CD4-positive, alpha-beta T cell treated with Interferon gamma for 1 hour (primary cell): ENCODE results near the gene PAQR9.

Experiments used
- DNase-seq: peaks from one replicate; pipeline ENCODE4 v3.0.0-alpha.2; 2020

PAQR9 gene

GRCh38 chr3:142981108-142981507 is 17.6 kb upstream of the PAQR9 start:
- DNase-seq: no peak

DNA sequence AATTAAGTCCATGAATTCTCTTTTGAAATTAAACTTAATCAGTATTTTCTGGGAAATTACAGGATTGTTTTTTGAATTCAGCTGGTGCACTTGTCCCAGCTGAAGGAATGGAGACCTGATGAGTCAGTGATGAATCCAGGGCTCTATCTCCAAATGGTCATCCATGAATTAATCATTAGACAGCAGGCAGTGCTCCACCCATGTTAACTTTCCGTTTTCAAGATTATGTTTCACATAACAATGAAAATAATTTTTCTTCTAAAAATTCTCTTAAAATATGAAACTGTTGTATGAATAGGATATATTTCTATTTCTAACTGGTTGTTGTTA is 13.9 kb upstream of the PAQR9 start:
- no peak for DNase-seq

GRCh38 chr3:142976621-142977398 is 13.3 kb upstream of the PAQR9 start:
- peak; percentile 9 for DNase-seq

DNA sequence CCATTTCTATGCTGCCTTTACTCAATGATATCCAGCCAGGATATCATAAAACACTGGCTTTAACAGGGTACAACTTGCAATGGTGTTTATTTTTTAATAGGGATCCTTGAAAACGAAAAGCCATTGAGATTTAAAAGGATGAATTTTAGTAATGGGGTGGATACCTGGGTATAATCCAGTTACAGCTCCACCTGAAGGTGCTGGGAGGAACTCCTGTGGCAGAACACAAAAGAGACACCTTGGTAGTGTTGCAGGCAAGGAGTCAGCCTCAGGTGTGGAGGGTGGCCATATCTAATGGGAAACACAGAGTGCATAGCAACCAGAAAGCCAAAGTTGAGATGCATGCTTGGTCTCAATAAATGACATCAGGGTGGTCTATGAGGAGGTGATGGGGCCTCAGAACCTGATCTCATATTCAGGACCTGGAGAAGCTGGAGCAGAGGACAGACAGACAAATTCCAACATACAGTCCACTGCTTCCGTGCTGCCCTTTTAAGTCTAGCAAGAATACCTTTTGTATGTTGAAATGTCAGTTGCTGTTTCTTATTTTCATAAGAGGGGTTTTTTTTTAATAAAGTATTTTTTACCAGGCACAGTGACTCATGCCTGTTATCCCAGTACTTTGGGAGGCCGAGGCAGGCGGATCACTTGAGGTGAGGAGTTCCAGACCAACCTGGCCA is 12.0 kb upstream of the PAQR9 start:
- no peak for DNase-seq

- DNase-seq: no peak
Measured at GRCh38 chr3:142973217-142974009, 9.9 kb upstream of the PAQR9 start.

GRCh38 chr3:142972092-142972753 is 8.7 kb upstream of the PAQR9 start:
- DNase-seq: no peak

DNA sequence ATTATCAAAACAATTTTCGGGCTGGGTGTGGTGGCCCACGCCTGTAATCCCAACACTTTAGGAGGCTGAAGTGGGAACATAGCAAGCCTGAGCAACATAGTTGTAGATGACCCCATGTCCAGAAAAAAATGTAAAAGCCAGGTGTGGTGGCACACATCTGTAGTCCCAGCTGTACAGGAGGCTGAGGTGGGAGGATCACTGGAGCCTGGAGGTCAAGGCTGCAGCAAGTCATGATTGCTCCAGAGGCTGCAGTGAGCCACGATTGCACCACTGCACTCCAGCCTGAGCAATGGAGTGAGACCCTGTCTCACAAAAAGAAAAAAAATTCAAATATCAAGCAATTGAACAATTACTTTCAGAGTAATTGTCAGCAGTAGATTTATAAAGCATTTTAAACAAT is 8.0 kb upstream of the PAQR9 start:
- no peak for DNase-seq

- DNase-seq: no peak
Measured at GRCh38 chr3:142968319-142969025, 5.0 kb upstream of the PAQR9 start.

- no peak for DNase-seq
Measured at GRCh38 chr3:142966808-142967207, 3.3 kb upstream of the PAQR9 start.

DNA sequence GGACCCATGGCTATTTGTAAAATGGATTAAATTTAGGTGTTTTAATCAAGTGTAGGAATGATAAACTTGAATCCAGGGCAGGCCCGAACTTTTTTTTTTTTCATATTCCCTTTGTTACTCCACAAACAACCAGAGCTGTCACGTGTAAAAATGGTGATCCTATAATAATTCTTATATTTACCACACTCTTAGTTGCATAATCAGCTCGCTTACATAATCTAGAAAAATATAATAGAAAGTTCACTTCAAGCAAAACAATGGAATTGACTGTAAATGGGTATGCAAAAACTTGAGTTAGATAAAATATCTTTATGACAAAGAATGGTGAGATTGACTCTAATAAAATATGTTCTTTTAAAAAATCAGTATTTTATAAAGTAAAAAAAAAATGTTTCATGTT is 2.1 kb upstream of the PAQR9 start:
- no peak for DNase-seq

- no peak for DNase-seq
Measured at GRCh38 chr3:142963234-142963515, 299 bp downstream of the PAQR9 start.

DNA sequence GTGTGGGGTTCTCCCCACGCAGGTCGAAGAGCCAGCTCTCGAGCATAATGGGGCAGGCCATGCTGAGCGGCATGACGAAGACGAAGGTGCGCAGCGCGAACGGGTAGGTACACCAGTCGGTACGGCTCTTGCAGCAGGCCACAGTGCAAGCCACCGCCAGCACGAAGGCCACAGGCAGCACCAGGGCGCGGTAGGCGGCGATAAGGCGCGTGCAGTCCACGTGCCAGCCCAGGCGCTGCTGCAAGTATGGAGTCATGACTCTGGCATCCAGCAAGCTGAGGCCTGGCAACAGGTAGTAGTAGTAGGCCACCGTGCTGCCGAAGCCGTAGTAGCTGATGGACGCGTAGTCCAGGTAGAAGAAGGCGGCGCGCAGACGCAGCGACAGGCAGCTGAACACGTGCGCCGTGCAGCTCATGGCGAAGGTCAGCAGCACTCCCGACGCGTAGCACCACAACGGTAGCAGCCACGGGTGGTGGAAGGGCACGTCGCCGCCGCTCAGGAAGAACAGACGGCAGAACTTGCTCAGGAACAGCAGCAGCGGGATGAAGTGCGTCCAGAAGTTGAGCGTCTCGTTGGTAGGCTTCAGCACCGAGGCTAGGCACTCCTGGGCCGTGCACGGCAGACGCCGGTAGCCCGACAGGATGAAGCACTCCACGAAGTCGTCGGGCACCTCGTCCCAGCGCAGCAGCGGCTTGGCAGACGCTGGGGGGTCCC is 797 bp downstream of the PAQR9 start:
- DNase-seq: no peak

DNA sequence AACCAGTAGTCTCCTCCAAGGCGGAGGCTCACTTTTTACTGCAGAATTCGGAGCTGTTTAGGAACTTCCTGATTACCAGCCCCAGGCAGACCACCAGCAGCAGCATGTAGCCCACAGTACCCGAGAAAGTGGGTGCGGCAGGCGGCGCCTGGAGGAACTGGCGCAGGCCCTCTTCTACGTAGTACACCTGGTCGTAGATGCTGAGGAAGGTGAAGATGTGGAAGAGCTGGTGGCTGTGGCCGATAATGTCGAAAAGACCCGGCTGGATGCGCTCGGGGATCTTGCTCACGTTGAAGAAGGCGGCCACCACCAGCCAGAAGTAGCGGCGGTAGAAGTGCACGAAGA is 1.3 kb downstream of the PAQR9 start:
- no peak for DNase-seq

DNA sequence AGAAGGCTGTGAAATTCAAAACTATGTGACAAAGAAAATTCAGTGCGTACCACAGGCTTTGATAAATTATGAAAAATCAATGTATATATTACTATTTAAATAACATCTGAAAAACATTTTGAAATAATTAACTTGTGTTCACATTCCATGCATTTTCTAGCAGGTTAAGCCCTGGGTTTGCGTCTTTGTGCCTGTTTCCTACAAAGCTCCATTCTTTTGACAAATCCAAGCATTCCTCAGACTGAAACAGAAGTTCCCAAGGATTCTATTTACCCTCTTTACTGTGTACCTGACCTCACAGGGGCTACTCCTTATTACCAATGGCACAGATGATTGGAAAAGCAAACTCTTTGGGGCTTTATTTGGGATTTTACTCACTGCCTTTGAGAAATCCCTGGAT is 1.9 kb downstream of the PAQR9 start:
- no peak for DNase-seq

- DNase-seq: no peak
Measured at GRCh38 chr3:142960322-142960850, 3.1 kb downstream of the PAQR9 start.

- no peak for DNase-seq
Measured at GRCh38 chr3:142958707-142959106, 4.8 kb downstream of the PAQR9 start.

DNA sequence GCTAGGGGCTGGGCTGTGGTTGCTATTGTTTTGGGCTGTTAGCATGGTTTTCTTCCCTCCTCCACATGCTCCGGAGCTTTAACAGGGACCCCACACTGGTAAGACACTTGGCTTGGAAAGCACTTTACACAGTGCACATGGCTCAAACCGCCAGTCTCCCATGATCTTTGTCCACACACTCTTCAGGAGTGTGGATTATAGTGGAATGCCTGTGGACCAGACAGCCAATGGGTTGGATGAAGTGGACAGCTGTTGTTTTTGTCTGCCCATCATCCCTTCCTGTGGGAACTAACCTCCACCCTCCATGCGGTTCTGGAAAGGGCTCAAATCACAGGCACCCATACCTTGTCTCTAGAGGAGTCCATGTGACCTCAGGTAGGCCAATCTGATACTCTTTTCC is 10.0 kb downstream of the PAQR9 start:
- DNase-seq: no peak

DNA sequence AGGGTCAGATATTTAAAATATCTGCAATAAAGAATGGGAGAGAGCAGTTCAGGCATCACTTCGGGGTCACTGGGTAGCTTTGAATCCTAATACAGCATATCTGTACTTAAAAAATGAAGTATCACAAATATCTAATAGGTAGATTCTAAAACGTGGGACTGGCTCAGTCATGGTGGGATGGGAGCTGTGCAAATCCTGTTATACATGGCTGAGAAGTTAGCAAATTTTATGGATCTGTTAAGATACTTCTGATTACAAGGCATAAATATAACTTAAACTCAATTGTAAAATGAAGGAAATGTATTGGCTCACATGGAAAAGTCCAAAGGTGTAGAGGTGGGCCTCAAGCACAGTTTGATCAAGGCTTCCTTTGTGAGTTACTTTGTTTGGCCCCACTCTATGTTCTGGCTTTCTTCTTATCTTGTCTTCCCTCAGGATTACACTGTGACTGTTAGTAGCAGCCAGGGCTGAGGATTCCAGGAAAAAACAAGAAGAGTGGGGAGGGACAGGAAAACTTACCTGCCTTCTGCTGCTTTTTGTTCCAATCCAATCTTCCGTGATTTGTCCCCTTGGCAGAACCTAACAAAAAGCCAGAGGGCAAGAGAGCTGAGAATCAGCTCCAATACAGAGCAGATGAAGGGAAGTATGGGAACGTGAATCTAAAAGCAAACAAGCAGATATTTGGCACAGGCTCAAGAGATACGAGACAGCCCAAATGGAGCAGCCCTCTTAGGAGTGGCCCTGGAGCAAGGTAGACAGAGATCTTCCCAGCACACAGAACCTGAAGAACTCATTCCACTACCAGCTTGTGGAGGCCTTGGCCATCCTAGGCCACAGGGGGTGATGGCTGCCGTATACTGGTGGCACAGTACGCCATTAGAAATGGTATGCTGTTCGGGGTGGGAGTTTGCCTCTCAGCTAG is 10.9 kb downstream of the PAQR9 start:
- DNase-seq: no peak

GRCh38 chr3:142951794-142952193 is 11.7 kb downstream of the PAQR9 start:
- no peak for DNase-seq

- no peak for DNase-seq
Measured at GRCh38 chr3:142950972-142951371, 12.5 kb downstream of the PAQR9 start.
